ENCODE data around the gene TMEM145. TPM values are rescaled to one million over a fixed set of nuclear protein-coding genes. Genes with fewer than 3 reads are reported as not detected.
A peak's percentile ranks its signal among the peaks of the same experiment; 100 is the strongest.
"Not testable (repeated sequence)": the region's sequence is repeated elsewhere in the genome, so short reads cannot be mapped to it uniquely, and the experiment has no call there.

TMEM145 gene
- total and polyA plus RNA-seq, 9 of the 15 experiments (the other 6 are each of a cell fraction or from before 2014, with no cell fraction given): 0.80 to 5.5 (median 1.9) TPM; not detected in 3

DNA sequence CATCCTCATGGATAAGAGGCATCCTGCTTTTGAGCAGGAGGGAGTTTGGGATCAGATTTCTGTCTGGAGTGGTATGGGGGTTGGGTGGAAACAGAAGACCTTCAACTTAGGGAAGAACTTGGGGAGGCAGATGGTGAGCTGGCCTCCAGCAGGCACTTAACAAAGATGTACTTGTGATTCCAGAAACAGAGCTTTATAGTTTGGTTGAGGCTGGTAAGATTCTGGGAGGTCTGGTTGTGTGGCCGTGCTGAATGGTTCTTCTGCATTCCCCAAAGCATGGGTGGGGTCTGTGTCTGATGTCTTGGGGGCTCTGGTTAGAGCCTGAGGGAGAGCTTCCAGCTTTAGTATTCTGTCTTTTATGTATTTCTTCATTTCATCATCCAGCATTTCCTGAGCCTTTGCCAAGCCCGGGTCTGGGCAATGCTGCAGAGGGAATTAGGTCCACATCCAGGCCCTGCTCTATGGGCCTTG is 17.2 kb downstream of the TMEM145 start (continued):
- TF ChIP-seq CUX1 (CRISPR knock-in tag; IDR thresholded peaks at IDR 0.05) (no peak), ZSCAN29 (IDR thresholded peaks at IDR 0.05) (no peak), BRF1 (IDR thresholded peaks at IDR 0.05; ENCODE audit: borderline replicate concordance, extremely low read depth, insufficient read length) (no peak)
- TF ChIP-seq, protein P1, sequence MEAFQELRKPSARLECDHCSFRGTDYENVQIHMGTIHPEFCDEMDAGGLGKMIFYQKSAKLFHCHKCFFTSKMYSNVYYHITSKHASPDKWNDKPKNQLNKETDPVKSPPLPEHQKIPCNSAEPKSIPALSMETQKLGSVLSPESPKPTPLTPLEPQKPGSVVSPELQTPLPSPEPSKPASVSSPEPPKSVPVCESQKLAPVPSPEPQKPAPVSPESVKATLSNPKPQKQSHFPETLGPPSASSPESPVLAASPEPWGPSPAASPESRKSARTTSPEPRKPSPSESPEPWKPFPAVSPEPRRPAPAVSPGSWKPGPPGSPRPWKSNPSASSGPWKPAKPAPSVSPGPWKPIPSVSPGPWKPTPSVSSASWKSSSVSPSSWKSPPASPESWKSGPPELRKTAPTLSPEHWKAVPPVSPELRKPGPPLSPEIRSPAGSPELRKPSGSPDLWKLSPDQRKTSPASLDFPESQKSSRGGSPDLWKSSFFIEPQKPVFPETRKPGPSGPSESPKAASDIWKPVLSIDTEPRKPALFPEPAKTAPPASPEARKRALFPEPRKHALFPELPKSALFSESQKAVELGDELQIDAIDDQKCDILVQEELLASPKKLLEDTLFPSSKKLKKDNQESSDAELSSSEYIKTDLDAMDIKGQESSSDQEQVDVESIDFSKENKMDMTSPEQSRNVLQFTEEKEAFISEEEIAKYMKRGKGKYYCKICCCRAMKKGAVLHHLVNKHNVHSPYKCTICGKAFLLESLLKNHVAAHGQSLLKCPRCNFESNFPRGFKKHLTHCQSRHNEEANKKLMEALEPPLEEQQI (IDR thresholded peaks at IDR 0.05): no peak

DNA sequence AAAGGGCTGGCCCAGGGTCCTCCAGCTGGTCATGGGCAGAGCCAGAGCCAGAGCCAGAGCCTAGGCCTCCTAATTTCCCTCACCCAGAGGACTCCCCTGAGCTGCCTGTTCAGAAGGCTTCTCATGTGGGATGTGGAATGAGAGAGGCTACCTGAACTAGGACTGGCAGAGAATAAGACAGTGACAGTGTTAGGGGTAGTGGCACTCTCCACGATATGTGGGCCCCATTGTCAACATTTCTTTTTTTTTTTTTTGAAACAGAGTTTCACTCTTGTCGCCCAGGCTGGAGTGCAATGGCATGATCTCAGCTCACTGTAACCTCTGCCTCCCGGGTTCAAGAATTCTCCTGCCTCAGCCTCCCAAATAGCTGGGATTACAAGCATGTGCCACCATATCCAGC is 18.2 kb downstream of the TMEM145 start:
- intact Hi-C loops (cut with micrococcal nuclease); H3K36me3 ChIP-seq (ENCODE audit: control insufficient read depth, insufficient read depth, low read length); in situ Hi-C loops (cut with MboI); DNase-seq (ENCODE audit: extremely low read depth in 1 of 4, low spot score in 3 of 4); H3K27me3 ChIP-seq (ENCODE audit: control insufficient read depth in 2 of 2, insufficient read depth in 2 of 2, low read length in 2 of 2); FAIRE-seq; H3K4me2 ChIP-seq (ENCODE audit: insufficient read depth, low read length); H4K20me1 ChIP-seq (replicated peaks; ENCODE audit: control insufficient read depth, insufficient read depth, low read length); POLR2A ChIA-PET; H3K27ac ChIP-seq (ENCODE audit: extremely low read depth, low read depth, low read length); H2AFZ ChIP-seq (ENCODE audit: low read depth, low read length); BruUV-seq (replicated peaks); H3K9me3 ChIP-seq (replicated peaks; ENCODE audit: control insufficient read depth, insufficient read depth, low read depth, low read length); CTCF ChIA-PET (ENCODE audit: low intra/inter-chr PET ratio); H3K9me1 ChIP-seq (ENCODE audit: control insufficient read depth, insufficient read depth, low read length); H3K4me3 ChIP-seq; ATAC-seq: not testable (repeated sequence)
- H3K9ac ChIP-seq (ENCODE audit: insufficient read depth in 1 of 2, low read depth in 2 of 2, low read length in 2 of 2): peak overlapping the region in 1 of 2 experiments; percentile 54; a peak in 1 of 4 replicates
- H3K4me1 ChIP-seq (replicated peaks in 1 of 2; ENCODE audit: control insufficient read depth in 2 of 2, insufficient read depth in 2 of 2, low read length in 2 of 2): peaks cover 3 to 22% of the 10 kb centered on the region in 2 experiments; a peak in 4 of 5 replicates
- WGBS (ENCODE audit: insufficient coverage, low coverage, missing lambda C conversion rate): 71% methylated on average over 3 of the region's 3 CpGs
- H3K79me2 ChIP-seq (ENCODE audit: control insufficient read depth, insufficient read depth, low read length): peaks cover 10% of the 10 kb centered on the region

Measured in K562 (cell line).